Smooth muscle cell (in vitro differentiated cells): ENCODE results near the gene MAP3K5. TPM values are rescaled to one million over a fixed set of nuclear protein-coding genes. Genes with fewer than 3 reads are reported as not detected.

Experiments
- DNase-seq: peaks from one replicate; lab custom pipeline; 2025; ENCODE audit not compliant: unreplicated experiment; lab: John Stamatoyannopoulos, UW
- H2AFZ ChIP-seq: fragments of 200-600 bp; sonication (generic); 2 replicates; pipeline ENCODE4 v1.6.0; 2016; ENCODE audit warnings: antibody characterized with exemption, low read depth, mild to moderate bottlenecking
- H3F3A ChIP-seq: fragments of 200-600 bp; sonication (generic); 2 replicates; pipeline ENCODE4 v1.6.0; 2017; ENCODE audit warnings: antibody characterized with exemption, low read depth
- H3K27ac ChIP-seq: fragments of 200-600 bp; sonication (generic); 2 replicates; pipeline ENCODE4 v1.5.1; 2016; ENCODE audit warnings: low read depth, mild to moderate bottlenecking
- H3K27me3 ChIP-seq: fragments of 200-600 bp; sonication (generic); 2 replicates; pipeline ENCODE4 v1.6.1; 2016; ENCODE audit warnings: low read depth, mild to moderate bottlenecking
- H3K36me3 ChIP-seq: fragments of 200-600 bp; sonication (generic); 2 replicates; pipeline ENCODE4 v1.5.1; 2016; ENCODE audit warnings: low read depth
- H3K4me1 ChIP-seq: fragments of 200-600 bp; sonication (generic); 2 replicates; pipeline ENCODE4 v1.5.1; 2016; ENCODE audit warnings: low read depth
- H3K4me2 ChIP-seq: fragments of 200-600 bp; sonication (generic); 2 replicates; pipeline ENCODE4 v1.6.0; 2016; ENCODE audit warnings: mild to moderate bottlenecking
- H3K4me3 ChIP-seq: fragments of 200-600 bp; sonication (generic); 2 replicates; pipeline ENCODE4 v1.5.1; 2016; ENCODE audit warnings: mild to moderate bottlenecking
- H3K79me2 ChIP-seq: fragments of 200-600 bp; sonication (generic); 2 replicates; pipeline ENCODE4 v1.6.0; 2016; ENCODE audit warnings: low read depth, mild to moderate bottlenecking
- H3K9ac ChIP-seq: fragments of 200-600 bp; sonication (generic); 2 replicates; pipeline ENCODE4 v1.6.0; 2016; ENCODE audit warnings: low read depth
- H3K9me3 ChIP-seq: fragments of 200-600 bp; sonication (generic); replicated peaks from 2 replicates; pipeline ENCODE4 v1.5.1; 2016; ENCODE audit warnings: low read depth
- H4K20me1 ChIP-seq: fragments of 200-600 bp; sonication (generic); 2 replicates; pipeline ENCODE4 v1.6.0; 2016; ENCODE audit warnings: low read depth
- WGBS: methylation state at CpG from one replicate; pipeline ENCODE4 v1.1.7; 2016; ENCODE audit warnings: low lambda C conversion rate; 5-methylcytosine and 5-hydroxymethylcytosine counted together
- polyA plus RNA-seq: library from polyadenylated mRNA; unstranded; fragments of >200 nt; fragmentation: Nextera tagmentation; extraction: Ambion mirVana; gene quantifications from 2 replicates; pipeline ENCODE4 v1.2.1, GENCODE V29; 2016
- total RNA-seq: library from RNA; depleted of rRNA; stranded (reverse); fragments of >200 nt; gene quantifications from 2 replicates; pipeline ENCODE4 v1.2.3, GENCODE V29; 2014
- TF ChIP-seq, protein P1 (sequence below): fragments of 200-600 bp; sonication (generic); IDR thresholded peaks from 2 replicates; pipeline ENCODE4 v1.5.1; 2017; ENCODE audit warnings: borderline replicate concordance, mild to moderate bottlenecking, antibody characterized with exemption; ENCODE audit not compliant: insufficient read depth, poor library complexity, severe bottlenecking

MAP3K5 gene
- total and polyA plus RNA-seq, 2 experiments from 2014 or later = 0.93 to 2.1 TPM

DNA sequence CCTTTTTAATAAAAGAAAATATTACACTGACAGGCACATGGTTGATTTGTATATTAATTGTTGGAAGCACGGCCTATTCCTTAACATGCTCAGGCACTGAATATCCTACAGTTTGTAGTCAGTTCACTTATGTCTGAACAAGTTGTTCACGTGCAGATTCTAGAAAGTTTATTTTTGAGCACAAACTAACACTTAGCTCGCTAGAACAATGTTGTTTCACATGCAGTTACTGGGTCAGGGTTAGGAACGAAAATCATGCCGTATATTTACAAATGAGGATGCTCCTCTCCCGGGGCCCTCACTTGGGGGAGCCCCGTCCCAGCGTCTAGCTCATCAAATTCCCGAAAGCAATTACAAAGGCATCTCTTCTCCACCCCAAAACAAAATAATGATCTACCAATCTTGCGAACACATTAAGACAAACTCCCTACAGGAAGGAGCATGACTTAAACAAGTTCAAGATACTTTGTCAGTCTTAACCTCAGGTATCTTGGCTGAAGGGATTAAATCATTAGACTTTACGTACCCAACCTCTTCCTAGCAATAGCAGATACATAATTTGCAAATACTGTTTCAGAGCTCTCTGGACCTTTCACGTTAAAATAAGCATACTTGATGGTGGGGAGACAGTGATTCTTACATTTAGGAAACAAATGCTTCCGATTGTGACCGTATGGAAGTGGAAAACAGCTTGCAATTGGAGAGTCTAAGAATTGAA is 243.5 kb downstream of the MAP3K5 start:
- H3F3A ChIP-seq = no peaks in the 10 kb centered on the region
- peak overlapping the region; percentile 96 for H3K4me2 ChIP-seq
- no peaks in the 10 kb centered on the region for H3K36me3 ChIP-seq
- H3K9ac ChIP-seq = no peak overlapping the region
- WGBS = 43% methylated on average over 14 of the region's 14 CpGs
- DNase-seq = no peak
- peaks cover 12% of the 10 kb centered on the region for H3K4me1 ChIP-seq
- H3K9me3 ChIP-seq = no peaks in the 10 kb centered on the region
- H4K20me1 ChIP-seq = no peaks in the 10 kb centered on the region
- H2AFZ ChIP-seq = peak overlapping the region; percentile 73
- no peaks in the 10 kb centered on the region for H3K79me2 ChIP-seq
- TF ChIP-seq, protein P1, sequence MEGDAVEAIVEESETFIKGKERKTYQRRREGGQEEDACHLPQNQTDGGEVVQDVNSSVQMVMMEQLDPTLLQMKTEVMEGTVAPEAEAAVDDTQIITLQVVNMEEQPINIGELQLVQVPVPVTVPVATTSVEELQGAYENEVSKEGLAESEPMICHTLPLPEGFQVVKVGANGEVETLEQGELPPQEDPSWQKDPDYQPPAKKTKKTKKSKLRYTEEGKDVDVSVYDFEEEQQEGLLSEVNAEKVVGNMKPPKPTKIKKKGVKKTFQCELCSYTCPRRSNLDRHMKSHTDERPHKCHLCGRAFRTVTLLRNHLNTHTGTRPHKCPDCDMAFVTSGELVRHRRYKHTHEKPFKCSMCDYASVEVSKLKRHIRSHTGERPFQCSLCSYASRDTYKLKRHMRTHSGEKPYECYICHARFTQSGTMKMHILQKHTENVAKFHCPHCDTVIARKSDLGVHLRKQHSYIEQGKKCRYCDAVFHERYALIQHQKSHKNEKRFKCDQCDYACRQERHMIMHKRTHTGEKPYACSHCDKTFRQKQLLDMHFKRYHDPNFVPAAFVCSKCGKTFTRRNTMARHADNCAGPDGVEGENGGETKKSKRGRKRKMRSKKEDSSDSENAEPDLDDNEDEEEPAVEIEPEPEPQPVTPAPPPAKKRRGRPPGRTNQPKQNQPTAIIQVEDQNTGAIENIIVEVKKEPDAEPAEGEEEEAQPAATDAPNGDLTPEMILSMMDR = no peak
- peaks cover 51% of the 10 kb centered on the region for H3K27me3 ChIP-seq
- H3K27ac ChIP-seq = no peak overlapping the region
- peak overlapping the region; percentile 74 for H3K4me3 ChIP-seq

DNA sequence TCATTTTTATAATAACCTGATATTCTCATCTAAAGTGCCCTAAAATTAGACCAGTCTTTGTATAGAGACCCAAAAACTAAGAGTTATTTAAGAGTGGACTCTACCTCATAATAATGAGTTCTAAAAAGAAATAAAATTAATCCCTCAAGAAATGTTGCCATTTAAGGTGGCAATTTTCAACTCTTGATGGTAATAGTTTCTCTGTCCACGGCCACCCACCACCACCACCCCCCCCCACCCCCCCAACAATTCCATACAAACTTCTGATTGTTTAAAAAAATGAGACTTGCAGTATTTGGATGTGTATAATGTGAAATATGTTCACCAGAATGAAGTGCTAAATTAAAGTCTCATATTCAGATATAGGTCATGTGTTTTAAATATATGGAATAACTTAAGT is 244.4 kb downstream of the MAP3K5 start:
- H4K20me1 ChIP-seq = no peaks in the 10 kb centered on the region
- TF ChIP-seq, protein P1 = no peak
- H3K36me3 ChIP-seq = no peaks in the 10 kb centered on the region
- H3K9me3 ChIP-seq = no peaks in the 10 kb centered on the region
- 73% methylated on average over 1 of the region's 1 CpG for WGBS
- DNase-seq = no peak
- no peak overlapping the region for H3K9ac ChIP-seq
- H3K79me2 ChIP-seq = no peaks in the 10 kb centered on the region
- peaks cover 44% of the 10 kb centered on the region for H3K27me3 ChIP-seq
- no peak overlapping the region for H2AFZ ChIP-seq
- H3K4me2 ChIP-seq = no peak overlapping the region
- no peak overlapping the region for H3K27ac ChIP-seq
- peaks cover 12% of the 10 kb centered on the region for H3K4me1 ChIP-seq
- H3K4me3 ChIP-seq = peak overlapping the region; percentile 74
- H3F3A ChIP-seq = no peaks in the 10 kb centered on the region

DNA sequence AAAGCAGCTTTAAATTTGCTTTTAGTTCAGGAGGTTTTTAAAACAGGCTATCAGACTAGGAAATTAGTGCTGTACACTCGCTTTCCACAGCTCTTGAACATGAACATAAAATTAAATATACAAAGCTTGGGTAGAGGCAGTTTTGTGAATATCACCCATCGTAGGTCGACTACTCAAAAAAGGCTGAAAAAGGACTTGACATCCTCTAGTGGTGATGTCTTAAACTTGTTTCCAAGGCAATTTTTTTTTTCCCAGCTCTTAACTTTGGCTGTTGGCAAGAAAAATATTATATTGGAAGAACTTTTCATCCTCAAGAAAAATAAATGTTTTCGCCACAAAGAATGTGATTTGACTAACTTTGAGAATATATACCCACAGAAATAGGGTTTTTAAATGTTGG is 244.9 kb downstream of the MAP3K5 start:
- H3K79me2 ChIP-seq = peaks cover under 1% of the 10 kb centered on the region
- no peak for DNase-seq
- H4K20me1 ChIP-seq = no peaks in the 10 kb centered on the region
- no peaks in the 10 kb centered on the region for H3K36me3 ChIP-seq
- peaks cover 12% of the 10 kb centered on the region for H3K4me1 ChIP-seq
- TF ChIP-seq, protein P1 = peak; percentile 47
- no peak overlapping the region for H3K27ac ChIP-seq
- 35% methylated on average over 4 of the region's 4 CpGs for WGBS
- no peak overlapping the region for H3K4me3 ChIP-seq
- no peaks in the 10 kb centered on the region for H3F3A ChIP-seq
- peaks cover 45% of the 10 kb centered on the region for H3K27me3 ChIP-seq
- no peak overlapping the region for H3K4me2 ChIP-seq
- H3K9me3 ChIP-seq = no peaks in the 10 kb centered on the region
- no peak overlapping the region for H3K9ac ChIP-seq
- H2AFZ ChIP-seq = no peak overlapping the region

DNA sequence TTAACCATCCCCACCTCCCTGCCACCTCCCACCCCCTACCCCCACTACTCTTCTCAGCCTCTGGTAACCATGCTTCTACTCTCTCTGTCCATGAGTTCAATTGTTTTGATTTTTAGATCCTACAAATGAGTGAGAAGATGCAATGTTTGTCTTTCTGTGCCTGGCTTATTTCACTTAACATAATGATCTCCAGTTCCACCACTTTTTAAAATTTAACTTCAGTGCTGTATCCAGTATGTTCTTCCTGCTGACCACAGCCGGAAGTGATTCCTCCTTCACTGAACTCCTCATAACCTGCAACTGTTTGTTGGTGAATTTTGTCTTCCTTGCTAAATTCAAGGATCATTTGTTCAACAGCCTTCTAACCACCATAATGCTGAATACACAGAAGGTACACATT is 245.9 kb downstream of the MAP3K5 start:
- no peak overlapping the region for H3K4me2 ChIP-seq

More for the DNA sequence above, 245.9 kb downstream of the MAP3K5 start:
- H3K79me2 ChIP-seq = peaks cover 7% of the 10 kb centered on the region
- H3K27ac ChIP-seq = no peak overlapping the region
- peaks cover 6% of the 10 kb centered on the region for H4K20me1 ChIP-seq
- TF ChIP-seq, protein P1 = no peak
- no peak for DNase-seq
- no peak overlapping the region for H3K4me3 ChIP-seq
- no peaks in the 10 kb centered on the region for H3F3A ChIP-seq
- H3K9ac ChIP-seq = no peak overlapping the region
- no peak overlapping the region for H2AFZ ChIP-seq
- peaks cover 12% of the 10 kb centered on the region for H3K4me1 ChIP-seq
- H3K9me3 ChIP-seq = no peaks in the 10 kb centered on the region
- H3K36me3 ChIP-seq = no peaks in the 10 kb centered on the region
- peaks cover 45% of the 10 kb centered on the region for H3K27me3 ChIP-seq
- 81% methylated on average over 1 of the region's 1 CpG for WGBS
